T-helper 17 cell (primary cell): Measurements from ENCODE around the gene PRR20D. TPM values are rescaled to one million over a fixed set of nuclear protein-coding genes. Genes with fewer than 3 reads are reported as not detected.
"Not testable (repeated sequence)": the region's sequence is repeated elsewhere in the genome, so short reads cannot be mapped to it uniquely, and the experiment has no call there.

Experiments
- ATAC-seq: fragments of 150-1000 bp; cut with Tn5 transposase; 2 replicates; pipeline ENCODE4 v1.10.0; 2021; ENCODE audit warnings: mild to moderate bottlenecking, moderate library complexity
- DNase-seq, 3 donors: peaks; one replicate each; pipeline versions ENCODE4 v3.0.0 to v3.0.0-alpha.2; 2020 to 2021
- H3K9me3 ChIP-seq: one replicate; pipeline ENCODE4 v1.7.0; 2013; ENCODE audit warnings: low read length, mild to moderate bottlenecking; ENCODE audit not compliant: control insufficient read depth, poor library complexity, severe bottlenecking
- H3K27ac Mint-ChIP-seq: one replicate; pipeline ENCODE4 v1.8.0; 2022; ENCODE audit warnings: mild to moderate bottlenecking, moderate library complexity, mixed read lengths
- H3K27me3 Mint-ChIP-seq: one replicate; pipeline ENCODE4 v1.8.0; 2022; ENCODE audit warnings: mixed read lengths
- H3K36me3 Mint-ChIP-seq: one replicate; pipeline ENCODE4 v1.8.0; 2022; ENCODE audit warnings: low read depth, mixed read lengths
- H3K4me1 Mint-ChIP-seq: one replicate; pipeline ENCODE4 v1.8.0; 2022; ENCODE audit warnings: mild to moderate bottlenecking, mixed read lengths
- H3K4me3 Mint-ChIP-seq: one replicate; pipeline ENCODE4 v1.8.0; 2022; ENCODE audit warnings: mild to moderate bottlenecking, moderate library complexity, mixed read lengths
- total RNA-seq, 4 donors: library from RNA in 2 of 4; stranded (reverse) in 2 of 4; gene quantifications; one replicate each; pipeline ENCODE4 v1.2.3 and lab custom pipeline; 2022 to 2026

Gene PRR20D
- total RNA-seq (not detected), total RNA-seq (lab: John Stamatoyannopoulos, UW) (0 reads per million in 2 donors)

GRCh38 chr13:57160332-57160731 is at the start of gene PRR20D:
PRR20D (plus strand) TSS chr13:57160632; CDS start chr13:57161019, 387 bp downstream.
- H3K27ac Mint-ChIP-seq, H3K4me1 Mint-ChIP-seq, H3K9me3 ChIP-seq, H3K4me3 Mint-ChIP-seq, ATAC-seq, H3K27me3 Mint-ChIP-seq, H3K36me3 Mint-ChIP-seq, DNase-seq: not testable (repeated sequence)

- no peaks in the 10 kb centered on the region for H3K36me3 Mint-ChIP-seq
- DNase-seq (no peak), ATAC-seq (no peak)
- H3K4me3 Mint-ChIP-seq = no peak overlapping the region
- peaks cover 3% of the 10 kb centered on the region for H3K9me3 ChIP-seq
- H3K4me1 Mint-ChIP-seq = no peaks in the 10 kb centered on the region
- H3K27ac Mint-ChIP-seq = no peak overlapping the region
- H3K27me3 Mint-ChIP-seq = no peaks in the 10 kb centered on the region
Measured at GRCh38 chr13:57114945-57115344, 45.5 kb upstream of the PRR20D start.

GRCh38 chr13:57123681-57124080 is 36.8 kb upstream of the PRR20D start:
- Mint-ChIP-seq H3K4me1 (no peaks in the 10 kb centered on the region), H3K4me3 (no peak overlapping the region)
- no peak for ATAC-seq

GRCh38 chr13:57128909-57129308 is 31.5 kb upstream of the PRR20D start:
- no peaks in the 10 kb centered on the region for H3K27me3 Mint-ChIP-seq
- no peak for ATAC-seq
- H3K36me3 Mint-ChIP-seq = no peaks in the 10 kb centered on the region

More at GRCh38 chr13:57123681-57124080, 36.8 kb upstream of the PRR20D start:
- no peaks in the 10 kb centered on the region for H3K27me3 Mint-ChIP-seq
- no peak overlapping the region for H3K27ac Mint-ChIP-seq
- H3K36me3 Mint-ChIP-seq = no peaks in the 10 kb centered on the region
- H3K9me3 ChIP-seq = no peaks in the 10 kb centered on the region
- DNase-seq = no peak

GRCh38 chr13:57136093-57136492 is 24.3 kb upstream of the PRR20D start:
- no peaks in the 10 kb centered on the region for H3K36me3 Mint-ChIP-seq
- no peak overlapping the region for H3K4me3 Mint-ChIP-seq
- DNase-seq (no peak), ATAC-seq (no peak)
- no peaks in the 10 kb centered on the region for H3K9me3 ChIP-seq
- H3K4me1 Mint-ChIP-seq = no peaks in the 10 kb centered on the region
- H3K27me3 Mint-ChIP-seq = no peaks in the 10 kb centered on the region
- no peak overlapping the region for H3K27ac Mint-ChIP-seq

More at GRCh38 chr13:57128909-57129308, 31.5 kb upstream of the PRR20D start:
- Mint-ChIP-seq H3K4me3 (no peak overlapping the region), H3K27ac (no peak overlapping the region), H3K4me1 (no peaks in the 10 kb centered on the region)
- H3K9me3 ChIP-seq = no peaks in the 10 kb centered on the region
- no peak for DNase-seq

GRCh38 chr13:57137585-57137984 is 22.8 kb upstream of the PRR20D start:
- Mint-ChIP-seq H3K36me3 (no peaks in the 10 kb centered on the region), H3K27ac (no peak overlapping the region), H3K4me3 (no peak overlapping the region), H3K27me3 (no peaks in the 10 kb centered on the region), H3K4me1 (no peaks in the 10 kb centered on the region)
- H3K9me3 ChIP-seq = no peaks in the 10 kb centered on the region
- DNase-seq (no peak), ATAC-seq (no peak)

GRCh38 chr13:57138988-57139387 is 21.4 kb upstream of the PRR20D start:
- H3K4me3 Mint-ChIP-seq = no peak overlapping the region
- no peak overlapping the region for H3K27ac Mint-ChIP-seq
- no peaks in the 10 kb centered on the region for H3K9me3 ChIP-seq
- ATAC-seq = no peak
- H3K4me1 Mint-ChIP-seq = no peaks in the 10 kb centered on the region
- H3K27me3 Mint-ChIP-seq = no peaks in the 10 kb centered on the region
- no peaks in the 10 kb centered on the region for H3K36me3 Mint-ChIP-seq
- DNase-seq = no peak

- H3K27me3 Mint-ChIP-seq, H3K9me3 ChIP-seq, H3K4me3 Mint-ChIP-seq, H3K36me3 Mint-ChIP-seq, DNase-seq, H3K4me1 Mint-ChIP-seq, H3K27ac Mint-ChIP-seq, ATAC-seq: not testable (repeated sequence)
Measured at GRCh38 chr13:57139781-57140180, 20.7 kb upstream of the PRR20D start.

- DNase-seq, H3K36me3 Mint-ChIP-seq, H3K4me1 Mint-ChIP-seq, ATAC-seq, H3K4me3 Mint-ChIP-seq, H3K9me3 ChIP-seq, H3K27me3 Mint-ChIP-seq, H3K27ac Mint-ChIP-seq: not testable (repeated sequence)
Measured at GRCh38 chr13:57140235-57140968, 20.0 kb upstream of the PRR20D start, which contains the start of gene PRR20A. PRR20A (plus strand) TSS chr13:57140918; CDS start chr13:57141305, 387 bp downstream.

- not testable (repeated sequence) for H3K4me1 Mint-ChIP-seq, DNase-seq, ATAC-seq, H3K9me3 ChIP-seq, H3K4me3 Mint-ChIP-seq, H3K27me3 Mint-ChIP-seq, H3K36me3 Mint-ChIP-seq, H3K27ac Mint-ChIP-seq
Measured at GRCh38 chr13:57147188-57147587, 13.2 kb upstream of the PRR20D start, which contains the start of gene PRR20B. PRR20B (plus strand) TSS chr13:57147488; CDS start chr13:57147875, 387 bp downstream.

- not testable (repeated sequence) for H3K27me3 Mint-ChIP-seq, DNase-seq, H3K4me1 Mint-ChIP-seq, H3K9me3 ChIP-seq, ATAC-seq, H3K4me3 Mint-ChIP-seq, H3K36me3 Mint-ChIP-seq, H3K27ac Mint-ChIP-seq
Measured at GRCh38 chr13:57148106-57148505, 12.3 kb upstream of the PRR20D start.

- not testable (repeated sequence) for H3K27ac Mint-ChIP-seq, H3K27me3 Mint-ChIP-seq, ATAC-seq
Measured at GRCh38 chr13:57153761-57154160, 6.7 kb upstream of the PRR20D start, which contains the start of gene PRR20C. PRR20C (plus strand) TSS chr13:57154061; CDS start chr13:57154448, 387 bp downstream.

GRCh38 chr13:57166897-57167296 is 6.5 kb downstream of the PRR20D start, which contains the start of gene PRR20E:
PRR20E (plus strand) TSS chr13:57167197; CDS start chr13:57167584, 387 bp downstream.
- H3K27ac Mint-ChIP-seq, ATAC-seq: not testable (repeated sequence)

More at GRCh38 chr13:57153761-57154160, 6.7 kb upstream of the PRR20D start, which contains the start of gene PRR20C:
- not testable (repeated sequence) for H3K36me3 Mint-ChIP-seq, H3K4me1 Mint-ChIP-seq, H3K9me3 ChIP-seq, H3K4me3 Mint-ChIP-seq, DNase-seq

More at GRCh38 chr13:57166897-57167296, 6.5 kb downstream of the PRR20D start, which contains the start of gene PRR20E:
- not testable (repeated sequence) for H3K27me3 Mint-ChIP-seq, H3K4me1 Mint-ChIP-seq, H3K36me3 Mint-ChIP-seq, DNase-seq, H3K4me3 Mint-ChIP-seq, H3K9me3 ChIP-seq
